Adrenal gland (tissue), 12 donors: Measurements from ENCODE around the gene HIRA. TPM values are rescaled to one million over a fixed set of nuclear protein-coding genes. Genes with fewer than 3 reads are reported as not detected.
A peak's percentile ranks its signal among the peaks of the same experiment; 100 is the strongest.

Experiments
- DNase-seq, 7 donors: peaks; one replicate each; pipeline ENCODE4 v3.0.0-alpha.2; 2019 to 2020
- H3K27ac ChIP-seq, 5 donors: fragments of 200-600 bp; sonication (generic) in 4 of 5; 1 replicate in 3 of 5; 2 replicates in 2 of 5; pipeline versions ENCODE4 v1.5.1 to v1.8.0; 2016 to 2020; ENCODE audit warnings: mild to moderate bottlenecking in 1 of 5
- H3K27me3 ChIP-seq: fragments of 200-600 bp; 2 replicates; pipeline ENCODE4 v1.8.0; 2021
- H3K36me3 ChIP-seq, 2 donors: fragments of 200-600 bp; replicated peaks in 1 of 2; 1 replicate in 1 of 2; 2 replicates in 1 of 2; pipeline versions ENCODE4 v1.5.1 to v1.8.0; 2018 to 2022
- H3K4me1 ChIP-seq, 2 donors: fragments of 200-600 bp; replicated peaks in 1 of 2; 1 replicate in 1 of 2; 2 replicates in 1 of 2; pipeline versions ENCODE4 v1.5.1 to v1.8.0; 2018 to 2021
- H3K4me3 ChIP-seq, 4 donors: fragments of 200-600 bp; sonication (generic) in 3 of 4; one replicate each; pipeline ENCODE4 v1.5.1; 2016 to 2018
- H3K9me3 ChIP-seq, 3 donors: fragments of 200-600 bp; sonication (generic) in 1 of 3; replicated peaks in 1 of 3; 1 replicate in 2 of 3; 2 replicates in 1 of 3; pipeline versions ENCODE4 v1.5.1 to v1.8.0; 2016 to 2021
- CTCF ChIP-seq, 6 experiments: fragments of 450-650 bp in 4 of 6; fragments of 200-600 bp in 2 of 6; sonication (generic) in 1 of 6; IDR thresholded peaks; 1 replicate in 5 of 6; 2 replicates in 1 of 6; pipeline versions ENCODE4 v1.5.1 to v1.8.0; 2016 to 2021; ENCODE audit warnings: antibody characterized with exemption in 6 of 6, mild to moderate bottlenecking in 2 of 6, moderate library complexity in 1 of 6
- POLR2A ChIP-seq, 2 donors: fragments of 450-650 bp; IDR thresholded peaks; one replicate each; pipeline ENCODE4 v1.6.1; 2017; ENCODE audit warnings: antibody characterized with exemption in 2 of 2, mild to moderate bottlenecking in 2 of 2, moderate library complexity in 1 of 2
- WGBS, 4 donors: extraction: QIAGEN DNeasy Blood & Tissue Kit in 2 of 4; methylation state at CpG; one replicate each; pipeline versions ENCODE4 v1.1.5 to v1.1.7; 2013 to 2017; 5-methylcytosine and 5-hydroxymethylcytosine counted together
- intact Hi-C, 2 donors: fragments of 100-400 bp; cut with DNase I; formaldehyde crosslinking; loops; one replicate each; pipeline versions ENCODE4 v1.14.1 to v1.15.0; 2022 to 2023
- polyA plus RNA-seq, 3 donors: library from polyadenylated mRNA; stranded (reverse); fragments of 200-250 nt in 2 of 3; fragments of 350-450 nt in 1 of 3; fragmentation: Illumina TruSeq in 1 of 3; extraction: RNeasy Lipid Tissue Mini Kit (QIAGEN cat#74804) in 1 of 3; gene quantifications; one replicate each; pipeline ENCODE4 v1.2.3, GENCODE V29; 2013 to 2014
- total RNA-seq, 9 donors: library from RNA; depleted of rRNA in 4 of 9; stranded (reverse); fragments of >200 nt in 4 of 9; fragments of 120-200 nt in 1 of 9; fragmentation: NEBNext Ultra II Directional in 1 of 9; extraction: Animal tissue kit (Norgen Biotek cat#: 25700) in 1 of 9; gene quantifications; one replicate each; pipeline versions ENCODE4 v1.1.0 to v1.2.4, GENCODE V29; 2013 to 2023
- donor health status: healthy with polysubstance abuse.
- donor health status: Bipolar disorder and iron deficiency.
- donor health status: DM: yes; HTN: yes; CAD: no.
- donor health status: DM: no; HTN: no; CAD: no.
- donor health status: DM: no; HTN: no; CAD: no.
- donor health status: DM: yes; HTN: yes; CAD: no.

HIRA gene
- total and polyA plus RNA-seq, 12 donors, result 8.4 to 47.8 (median 20.8) TPM

GRCh38 chr22:19406281-19406811 is 25.2 kb downstream of the HIRA start:
- WGBS, 4 donors, result 63 to 85% (median 78%) methylated on average over 3 of the region's 3 CpGs
- H3K4me3 ChIP-seq, result no peak overlapping the region
- no peak for TF ChIP-seq CTCF (IDR thresholded peaks at IDR 0.05)
- TF ChIP-seq POLR2A (IDR thresholded peaks at IDR 0.05), result no peak
- H3K9me3 ChIP-seq, result no peaks in the 10 kb centered on the region
- no peak overlapping the region for H3K27ac ChIP-seq
- H3K36me3 ChIP-seq, result peaks cover 0 to 52% of the 10 kb centered on the region in 2 donors
- peaks cover 0 to 5% of the 10 kb centered on the region in 2 donors for H3K4me1 ChIP-seq
- DNase-seq, result peak in 1 of 7 donors; percentile 36
- intact Hi-C loops, result no loop called here
- no peaks in the 10 kb centered on the region for H3K27me3 ChIP-seq

- peaks cover 0 to 5% of the 10 kb centered on the region in 2 donors for H3K4me1 ChIP-seq
- TF ChIP-seq POLR2A (IDR thresholded peaks at IDR 0.05) (no peak), CTCF (IDR thresholded peaks at IDR 0.05) (no peak)
- peaks cover 0 to 49% of the 10 kb centered on the region in 2 donors for H3K36me3 ChIP-seq
- H3K27ac ChIP-seq, result no peak overlapping the region
- intact Hi-C loops, result no loop called here
- no peak overlapping the region for H3K4me3 ChIP-seq
- WGBS, 4 donors, result 94 to 98% (median 96%) methylated on average over 4 to 8 of the region's 8 CpGs
- DNase-seq, result peak in 1 of 7 donors; percentile 45
- H3K9me3 ChIP-seq, result no peaks in the 10 kb centered on the region
- H3K27me3 ChIP-seq, result no peaks in the 10 kb centered on the region
These were observed 25.9 kb downstream of the HIRA start for GRCh38 chr22:19405652-19406051.

- 57 to 75% (median 66%) methylated on average over 4 of the region's 4 CpGs for WGBS, 4 donors
- H3K4me3 ChIP-seq, result no peak overlapping the region
- peak in 1 of 7 donors; percentile 28 for DNase-seq
- H3K4me1 ChIP-seq, result peaks cover 0 to 5% of the 10 kb centered on the region in 2 donors
- H3K27me3 ChIP-seq, result no peaks in the 10 kb centered on the region
- TF ChIP-seq POLR2A (IDR thresholded peaks at IDR 0.05) (no peak), CTCF (IDR thresholded peaks at IDR 0.05) (no peak)
- no peaks in the 10 kb centered on the region for H3K9me3 ChIP-seq
- no peak overlapping the region for H3K27ac ChIP-seq
- peaks cover 0 to 44% of the 10 kb centered on the region in 2 donors for H3K36me3 ChIP-seq
- intact Hi-C loops, result no loop called here
These were observed 26.4 kb downstream of the HIRA start for GRCh38 chr22:19405133-19405532.

- WGBS, 4 donors, result 88 to 93% (median 91%) methylated on average over 3 of the region's 3 CpGs
- Histone ChIP-seq H3K4me3 (no peak overlapping the region), H3K27ac (no peak overlapping the region), H3K4me1 (peaks cover 0 to 5% of the 10 kb centered on the region in 2 donors), H3K36me3 (peaks cover 0 to 40% of the 10 kb centered on the region in 2 donors), H3K27me3 (no peaks in the 10 kb centered on the region), H3K9me3 (no peaks in the 10 kb centered on the region)
- DNase-seq, result no peak
- no peak for TF ChIP-seq CTCF (IDR thresholded peaks at IDR 0.05)
- no peak for TF ChIP-seq POLR2A (IDR thresholded peaks at IDR 0.05)
- intact Hi-C loops, result no loop called here
These were observed 26.9 kb downstream of the HIRA start for GRCh38 chr22:19404676-19405075.
